ENCODE measurements around the gene CMYA5. TPM values are rescaled to one million over a fixed set of nuclear protein-coding genes. Genes with fewer than 3 reads are reported as not detected.
A peak's percentile ranks its signal among the peaks of the same experiment; 100 is the strongest.

CMYA5 gene
- total and polyA plus RNA-seq, 2 experiments from 2014 or later, result 19.8 to 87.2 TPM

- H3K4me1 ChIP-seq (ENCODE audit: low read depth), result peaks cover 16% of the 10 kb centered on the region
- H3K9me3 ChIP-seq (ENCODE audit: low read depth), result no peaks in the 10 kb centered on the region
- TF ChIP-seq CTCF (IDR thresholded peaks at IDR 0.05; ENCODE audit: low read depth, low read length), result no peak
- H3K27me3 ChIP-seq, result no peaks in the 10 kb centered on the region
- no peak overlapping the region for H3K27ac ChIP-seq
- no peaks in the 10 kb centered on the region for H3K36me3 ChIP-seq
- no peak for DNase-seq (ENCODE audit: low read depth in 1 of 2, low spot score in 1 of 2)
- H3K4me3 ChIP-seq, result no peak overlapping the region
These were observed 144.6 kb downstream of the CMYA5 start for GRCh38 chr5:79834098-79834753.

- Histone ChIP-seq H3K27ac (no peak overlapping the region), H3K36me3 (no peaks in the 10 kb centered on the region), H3K4me1 (ENCODE audit: low read depth) (peaks cover 16% of the 10 kb centered on the region), H3K4me3 (no peak overlapping the region), H3K27me3 (no peaks in the 10 kb centered on the region), H3K9me3 (ENCODE audit: low read depth) (no peaks in the 10 kb centered on the region)
- no peak for DNase-seq (ENCODE audit: low read depth in 1 of 2, low spot score in 1 of 2)
- no peak for TF ChIP-seq CTCF (IDR thresholded peaks at IDR 0.05; ENCODE audit: low read depth, low read length)
These were observed 145.4 kb downstream of the CMYA5 start for GRCh38 chr5:79834754-79835714.

DNA sequence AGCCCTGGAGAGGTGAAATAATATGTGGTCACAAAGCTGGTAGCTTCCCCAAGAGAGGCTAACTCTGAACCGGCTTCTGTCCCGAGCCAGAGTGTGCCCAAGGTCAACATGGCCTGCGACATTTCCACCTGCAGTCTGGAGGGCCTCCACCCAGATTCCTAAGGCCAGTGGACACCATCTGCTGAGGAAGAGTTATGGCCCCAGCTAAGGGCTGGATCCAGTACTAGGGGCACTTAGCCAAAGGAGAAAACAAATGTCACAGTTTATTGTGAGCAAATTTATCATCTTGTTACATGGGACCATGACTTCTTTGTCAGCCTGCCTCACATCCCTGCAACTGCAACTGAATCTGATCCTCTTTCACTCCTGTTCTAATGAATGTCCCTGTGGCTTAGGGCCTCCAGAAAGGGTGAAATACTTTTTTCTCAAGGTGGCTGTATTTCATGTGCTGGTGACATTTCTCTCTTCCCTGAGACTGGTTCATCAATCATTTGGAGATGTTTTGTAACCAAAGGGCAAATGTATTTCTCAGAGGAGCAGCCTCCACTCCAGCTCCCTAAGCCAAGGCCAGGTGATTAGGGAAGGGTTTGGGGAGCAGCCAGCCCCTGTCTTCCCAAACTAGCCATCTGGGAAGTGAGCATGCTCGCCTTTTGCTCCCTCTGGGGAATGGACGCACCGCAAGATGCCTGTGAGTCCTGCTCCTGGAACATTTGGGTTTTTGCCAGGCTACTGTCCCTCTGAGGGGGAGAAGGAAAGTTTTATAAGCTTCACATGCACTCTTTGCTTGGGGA lies 148.3 kb downstream of the CMYA5 start:
- Histone ChIP-seq H3K27ac (no peak overlapping the region), H3K4me1 (ENCODE audit: low read depth) (peaks cover 16% of the 10 kb centered on the region)
- peak in 1 of 2 donors; percentile 18 for DNase-seq (ENCODE audit: low read depth in 1 of 2, low spot score in 1 of 2)

DNA sequence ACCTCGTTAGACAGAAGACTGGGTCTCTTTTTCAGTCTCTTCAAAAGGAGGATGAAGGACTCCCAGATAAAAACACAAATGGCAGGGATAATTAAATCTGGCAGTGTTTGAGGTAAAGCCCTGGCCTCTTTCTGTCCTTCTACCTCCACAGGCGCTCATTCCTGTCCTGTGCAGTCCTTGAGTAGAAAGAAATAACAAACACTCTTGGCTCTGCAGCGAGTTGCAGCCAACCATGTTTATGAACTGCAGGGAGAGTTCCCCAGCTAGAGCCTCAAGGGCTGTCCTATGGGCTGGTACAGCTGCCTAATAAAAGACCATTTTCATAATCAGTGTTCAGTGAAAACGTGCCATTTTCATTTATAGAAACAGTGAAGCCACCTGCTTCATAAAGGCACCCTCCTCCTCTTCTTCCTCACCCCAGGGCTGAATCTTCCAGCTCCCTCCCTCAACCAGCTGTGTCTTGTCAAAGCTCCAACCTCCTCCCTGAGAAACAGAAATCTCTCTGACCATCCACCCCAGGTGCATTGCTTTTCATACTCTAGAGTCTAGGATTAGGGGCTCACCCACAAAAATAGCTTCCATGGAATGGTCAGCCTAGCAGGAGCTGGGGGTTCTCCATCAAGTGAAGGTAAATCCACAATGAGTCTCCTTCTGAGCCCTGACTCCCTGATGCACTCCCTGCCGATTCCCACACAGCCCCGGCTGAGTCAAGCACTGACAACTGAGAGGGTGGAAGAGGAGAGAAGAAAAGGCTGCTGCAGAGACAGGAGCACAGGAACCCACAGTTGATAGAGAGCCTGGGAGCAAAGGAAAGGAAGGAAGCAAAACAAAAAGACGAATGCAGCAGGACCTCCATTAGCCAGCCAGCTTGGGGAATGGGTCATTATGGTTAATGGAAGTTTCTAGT lies 150.7 kb downstream of the CMYA5 start:
- no peaks in the 10 kb centered on the region for H3K4me1 ChIP-seq (ENCODE audit: low read depth)
- H3K4me3 ChIP-seq, result no peak overlapping the region
- H3K36me3 ChIP-seq, result no peaks in the 10 kb centered on the region
- no peaks in the 10 kb centered on the region for H3K27me3 ChIP-seq
- no peak for TF ChIP-seq CTCF (IDR thresholded peaks at IDR 0.05; ENCODE audit: low read depth, low read length)
- H3K9me3 ChIP-seq (ENCODE audit: low read depth), result no peaks in the 10 kb centered on the region
- no peak overlapping the region for H3K27ac ChIP-seq
- peak in 1 of 2 donors; percentile 17 for DNase-seq (ENCODE audit: low read depth in 1 of 2, low spot score in 1 of 2)

More for the DNA sequence above, 148.3 kb downstream of the CMYA5 start:
- Histone ChIP-seq H3K4me3 (no peak overlapping the region), H3K27me3 (no peaks in the 10 kb centered on the region), H3K36me3 (no peaks in the 10 kb centered on the region), H3K9me3 (ENCODE audit: low read depth) (no peaks in the 10 kb centered on the region)
- no peak for TF ChIP-seq CTCF (IDR thresholded peaks at IDR 0.05; ENCODE audit: low read depth, low read length)
